GM13976 (cell line): ENCODE measurements around the gene XXYLT1.
A peak's percentile ranks its signal among the peaks of the same experiment; 100 is the strongest.
"Not testable (repeated sequence)": the region's sequence is repeated elsewhere in the genome, so short reads cannot be mapped to it uniquely, and the experiment has no call there.

Source experiments
- DNase-seq: peaks from one replicate; pipeline ENCODE4 v3.0.0; 2012; ENCODE audit warnings: low spot score
- CTCF ChIP-seq: IDR thresholded peaks from 2 replicates; pipeline ENCODE4 v1.5.1; 2012; ENCODE audit warnings: borderline replicate concordance, mild to moderate bottlenecking; ENCODE audit not compliant: insufficient read depth; ENCODE audit errors: extremely low read depth, missing control alignments, control extremely low read depth
- in situ Hi-C: fragments of 300-500 bp; cut with MboI; formaldehyde crosslinking; loops from one replicate; pipeline ENCODE4 v1.12.0; 2022; ENCODE audit warnings: low sequenced_read_pairs, mixed read lengths, inconsistent platforms; ENCODE audit not compliant: unreplicated experiment

XXYLT1 gene

GRCh38 chr3:195191580-195191979 is 79.4 kb downstream of the XXYLT1 start:
- in situ Hi-C loops: no loop called here
- no peak for TF ChIP-seq CTCF
- DNase-seq: no peak

- in situ Hi-C loops: no loop called here
- no peak for DNase-seq
- no peak for TF ChIP-seq CTCF
Observed at GRCh38 chr3:195189821-195190220, 81.1 kb downstream of the XXYLT1 start.

- TF ChIP-seq CTCF: no peak
- in situ Hi-C loops: no loop called here
Observed at GRCh38 chr3:195188426-195188927, 82.5 kb downstream of the XXYLT1 start.

GRCh38 chr3:195187609-195188425 is 83.1 kb downstream of the XXYLT1 start:
- in situ Hi-C loops: no loop called here
- no peak for TF ChIP-seq CTCF
- DNase-seq: no peak

More at GRCh38 chr3:195188426-195188927, 82.5 kb downstream of the XXYLT1 start:
- DNase-seq: no peak

- in situ Hi-C loops, DNase-seq: not testable (repeated sequence)
Observed at GRCh38 chr3:195186710-195187047, 84.3 kb downstream of the XXYLT1 start.

- peak; percentile 49 for DNase-seq
- in situ Hi-C loops: no loop called here
- no peak for TF ChIP-seq CTCF
Observed at GRCh38 chr3:195186041-195186709, 84.8 kb downstream of the XXYLT1 start.

GRCh38 chr3:195185583-195185982 is 85.4 kb downstream of the XXYLT1 start:
- in situ Hi-C loops: no loop called here
- TF ChIP-seq CTCF: no peak
- DNase-seq: no peak
